ENCODE data around the gene TRIOBP. TPM values are rescaled to one million over a fixed set of nuclear protein-coding genes. Genes with fewer than 3 reads are reported as not detected.

The TRIOBP gene
- total and polyA plus RNA-seq, 2 donors (not counting 3 experiments of a cell fraction or from before 2014, with no cell fraction given), result 60.6 to 104 TPM

GRCh38 chr22:37747080-37747714 lies 50.3 kb downstream of the TRIOBP start:
- intact Hi-C loops (cut with micrococcal nuclease), result loop anchor here (1.0 to 5.0 kb wide), 2 partner anchors 51 to 140 kb away; partner anchors contain the start of gene GGA1
- Histone ChIP-seq H3K9me3 (replicated peaks; ENCODE audit: control insufficient read depth, insufficient read depth, low read length) (no peaks in the 10 kb centered on the region), H4K20me1 (replicated peaks; ENCODE audit: control insufficient read depth, extremely low read depth, insufficient read depth, low read length) (no peaks in the 10 kb centered on the region), H3K27me3 (ENCODE audit: control insufficient read depth in 2 of 2, insufficient read depth in 2 of 2, low read length in 2 of 2) (no peaks in the 10 kb centered on the region), H3K36me3 (ENCODE audit: control insufficient read depth in 2 of 2, extremely low read depth in 1 of 2, insufficient read depth in 2 of 2, low read length in 2 of 2) (peaks cover 0 to 3% of the 10 kb centered on the region in 2 experiments), H3K79me2 (ENCODE audit: control insufficient read depth, insufficient read depth, low read length) (peaks cover 54% of the 10 kb centered on the region), H3K27ac (ENCODE audit: insufficient read depth, low read depth, low read length) (peak overlapping the region; percentile 89), H3K9me1 (replicated peaks; ENCODE audit: control insufficient read depth, extremely low read depth, insufficient read depth, low read length) (no peaks in the 10 kb centered on the region), H2AFZ (ENCODE audit: low read depth, low read length) (no peak overlapping the region), H3K4me2 (ENCODE audit: insufficient read depth, low read length) (peak overlapping the region; percentile 84), H3K4me3 (replicated peaks in 1 of 3; ENCODE audit: insufficient read depth in 1 of 3, low read depth in 1 of 3, low read length in 3 of 3) (peak overlapping the region; percentile 63 to 82 (median 77)), H3K4me1 (ENCODE audit: control insufficient read depth, extremely low read depth, insufficient read depth, low read length) (peaks cover 61% of the 10 kb centered on the region), H3K9ac (replicated peaks; ENCODE audit: extremely low read depth, insufficient read depth, low read length) (peak overlapping the region; percentile 92)
- ChIA-PET CTCF (interaction anchor here (0.7 to 1.7 kb wide), 7 partner anchors 12 to 114 kb away, joined by 3 to 5 read pairs (median 4); no protein-coding TSS in a partner anchor), POLR2A (interaction anchor here (1.1 kb wide), 1 partner anchor 14 kb away, joined by 3 read pairs; no protein-coding TSS in a partner anchor)
- DNase-seq (ENCODE audit: low read depth, low spot score), result peak; percentile 64
- BruUV-seq (replicated peaks), result TSS peak; percentile 46
- dilution Hi-C loops (cut with MboI; ENCODE audit: extremely low pct_ligation_motif_present, low sequenced_read_pairs), result no loop called here
- peak; percentile 93 for FAIRE-seq
- TF ChIP-seq POLR2A (IDR thresholded peaks at IDR 0.05; ENCODE audit: low read depth, low read length) (peak; percentile 77), FOS (IDR thresholded peaks at IDR 0.05; ENCODE audit: borderline replicate concordance, insufficient read depth, low read length) (peak; percentile 62), GATA2 (IDR thresholded peaks at IDR 0.05; ENCODE audit: insufficient read depth, insufficient read length, low read depth, low read length) (no peak), POLR2AphosphoS5 (IDR thresholded peaks at IDR 0.05; ENCODE audit: insufficient read depth, low read depth, low read length) (peak; percentile 68), CTCF (IDR thresholded peaks at IDR 0.05; ENCODE audit: extremely low read depth in 1 of 2, insufficient read depth in 1 of 2, low read depth in 1 of 2, low read length in 2 of 2) (no peak), JUN (IDR thresholded peaks at IDR 0.05; ENCODE audit: borderline replicate concordance, insufficient read depth, insufficient read length, low read depth) (no peak), EZH2 (IDR thresholded peaks at IDR 0.05; ENCODE audit: borderline replicate concordance, low read depth, low read length, severe bottlenecking) (no peak), MYC (IDR thresholded peaks at IDR 0.05; ENCODE audit: low read depth, low read length) (no peak), MAX (IDR thresholded peaks at IDR 0.05; ENCODE audit: insufficient read depth, insufficient read length) (no peak)

All from endothelial cell of umbilical vein (primary cell).